A549 (cell line): ENCODE results near the gene PANK2. TPM values are rescaled to one million over a fixed set of nuclear protein-coding genes. Genes with fewer than 3 reads are reported as not detected.

Source experiments
- ATAC-seq, 2 experiments: fragments of 200-7000 bp in 1 of 2; fragments of >200 bp in 1 of 2; cut with Nextera tagmentation in 1 of 2; cut with Tn5 transposase in 1 of 2; 3 replicates each; pipeline versions ENCODE4 v1.8.0 to v1.9.1; 2018 to 2020; ENCODE audit warnings: mild to moderate bottlenecking in 1 of 2, moderate library complexity in 1 of 2
- CTCF ChIA-PET: fragments of 300-600 bp; sonication (Branson Sonifier 250); formaldehyde crosslinking; extraction: SDS; loops from one replicate; lab custom pipeline; 2021; ENCODE audit warnings: antibody characterized with exemption, inconsistent platforms; lab: Yijun Ruan, JAX
- POLR2A ChIA-PET: fragments of 350-600 bp; formaldehyde crosslinking; extraction: SDS; loops from one replicate; lab custom pipeline; 2021; ENCODE audit warnings: antibody characterized with exemption, inconsistent platforms; lab: Yijun Ruan, JAX
- DNase-seq, 2 experiments: peaks; one replicate each; pipeline versions ENCODE4 v3.0.0 to v3.0.0-alpha.2; 2011 to 2016; ENCODE audit warnings: low read depth in 1 of 2, low spot score in 1 of 2
- FAIRE-seq: peaks from 2 replicates; lab custom pipeline; 2011; peaks lifted over from hg19 to GRCh38; lab: Jason Lieb, UNC
- H3K27ac ChIP-seq, 2 experiments: fragments of >200 bp; sonication (Bioruptor Twin); formaldehyde crosslinking; 3 replicates each; pipeline ENCODE4 v1.5.1; 2016 to 2017
- H3K4me1 ChIP-seq: fragments of >200 bp; sonication (Bioruptor Twin); formaldehyde crosslinking; 3 replicates; pipeline ENCODE4 v1.6.1; 2016
- H3K4me2 ChIP-seq: fragments of >200 bp; sonication (Bioruptor Twin); formaldehyde crosslinking; 3 replicates; pipeline ENCODE4 v1.6.1; 2016
- H3K4me3 ChIP-seq: fragments of >200 bp; sonication (Bioruptor Twin); formaldehyde crosslinking; 3 replicates; pipeline ENCODE4 v1.5.1; 2016
- H3K9me3 ChIP-seq: fragments of >200 bp; sonication (Bioruptor Twin); formaldehyde crosslinking; 3 replicates; pipeline ENCODE4 v1.6.1; 2016
- CBX2 ChIP-seq: fragments of 200-600 bp; sonication (generic); IDR thresholded peaks from 2 replicates; pipeline ENCODE4 v1.6.1; 2016; ENCODE audit warnings: low read depth, mild to moderate bottlenecking, borderline replicate concordance
- CHD4 ChIP-seq: fragments of 200-600 bp; sonication (generic); IDR thresholded peaks from 2 replicates; pipeline ENCODE4 v1.6.1; 2016; ENCODE audit warnings: antibody characterized with exemption, mild to moderate bottlenecking, borderline replicate concordance
- CTCF ChIP-seq: fragments of >200 bp; sonication (Bioruptor Twin); formaldehyde crosslinking; IDR thresholded peaks from 3 replicates; pipeline ENCODE4 v1.5.1; 2016
- EHF ChIP-seq: fragments of 250-450 bp; sonication (Bioruptor Pico); IDR thresholded peaks from 2 replicates; pipeline ENCODE4 v1.5.0; 2020; ENCODE audit warnings: mild to moderate bottlenecking
- EHMT2 ChIP-seq: fragments of 200-600 bp; sonication (generic); IDR thresholded peaks from 2 replicates; pipeline ENCODE4 v1.6.1; 2016; ENCODE audit warnings: antibody characterized with exemption, low read depth, mild to moderate bottlenecking, moderate library complexity
- ELK1 ChIP-seq: fragments of 150-350 bp; IDR thresholded peaks from 2 replicates; pipeline ENCODE4 v1.6.1; 2014; ENCODE audit warnings: low read depth, mild to moderate bottlenecking, low read length
- EP300 ChIP-seq, 2 experiments: fragments of >200 bp; sonication (Bioruptor Twin); formaldehyde crosslinking; IDR thresholded peaks; 2 replicates in 1 of 2; 3 replicates in 1 of 2; pipeline ENCODE4 v1.6.1; 2016 to 2017
- FOSB ChIP-seq: fragments of 250-450 bp; sonication (Bioruptor Pico); IDR thresholded peaks from 2 replicates; pipeline ENCODE4 v1.5.0; 2020; ENCODE audit warnings: mild to moderate bottlenecking, moderate library complexity
- FOXS1 ChIP-seq: fragments of 250-450 bp; sonication (Bioruptor Pico); IDR thresholded peaks from 2 replicates; pipeline ENCODE4 v1.5.0; 2020; ENCODE audit warnings: mild to moderate bottlenecking, moderate library complexity
- HEYL ChIP-seq: fragments of 250-450 bp; sonication (Bioruptor Pico); IDR thresholded peaks from 2 replicates; pipeline ENCODE4 v1.8.0; 2021; ENCODE audit warnings: mild to moderate bottlenecking, moderate library complexity
- HOXB13 ChIP-seq: fragments of 250-450 bp; sonication (Bioruptor Pico); IDR thresholded peaks from 2 replicates; pipeline ENCODE4 v1.5.0; 2020; ENCODE audit warnings: low read depth, mild to moderate bottlenecking, moderate library complexity
- JUN ChIP-seq, 2 experiments: fragments of >200 bp; sonication (Bioruptor Twin); formaldehyde crosslinking; IDR thresholded peaks; 2 replicates in 1 of 2; 3 replicates in 1 of 2; pipeline ENCODE4 v1.6.1; 2016 to 2017
- MAZ ChIP-seq: fragments of 150-350 bp; IDR thresholded peaks from 2 replicates; pipeline ENCODE4 v1.6.1; 2014; ENCODE audit warnings: antibody characterized with exemption, low read depth, low read length, borderline replicate concordance
- NR3C1 ChIP-seq: fragments of >200 bp; sonication (Bioruptor Twin); formaldehyde crosslinking; IDR thresholded peaks from 3 replicates; pipeline ENCODE4 v1.6.1; 2017
- POLR2A ChIP-seq: IDR thresholded peaks from 2 replicates; pipeline ENCODE4 v1.6.1; 2012; ENCODE audit warnings: mild to moderate bottlenecking, low read length
- POLR2AphosphoS2 ChIP-seq: conservative IDR thresholded peaks from 2 replicates; pipeline ENCODE4 v1.6.1; 2012; ENCODE audit warnings: low read length, improper control_type of control experiment, inconsistent platforms
- RARB ChIP-seq: fragments of 250-450 bp; sonication (Bioruptor Pico); IDR thresholded peaks from 2 replicates; pipeline ENCODE4 v1.8.0; 2021; ENCODE audit warnings: mild to moderate bottlenecking, moderate library complexity
- RCOR1 ChIP-seq: fragments of 150-350 bp; IDR thresholded peaks from 2 replicates; pipeline ENCODE4 v1.6.1; 2014; ENCODE audit warnings: antibody characterized with exemption, low read length, low read depth
- RNF2 ChIP-seq: fragments of 200-600 bp; sonication (generic); IDR thresholded peaks from 2 replicates; pipeline ENCODE4 v1.6.1; 2016; ENCODE audit warnings: low read depth, mild to moderate bottlenecking, antibody characterized with exemption, moderate library complexity, borderline replicate concordance
- SREBF2 ChIP-seq: fragments of 450-650 bp; IDR thresholded peaks from 2 replicates; pipeline ENCODE4 v1.6.1; 2014; ENCODE audit warnings: mild to moderate bottlenecking, moderate library complexity
- TFCP2L1 ChIP-seq: fragments of 250-450 bp; sonication (Bioruptor Pico); IDR thresholded peaks from 2 replicates; pipeline ENCODE4 v1.5.0; 2021; ENCODE audit warnings: mild to moderate bottlenecking
- ZFP36 ChIP-seq: fragments of 450-650 bp; IDR thresholded peaks from 2 replicates; pipeline ENCODE4 v1.6.1; 2014; ENCODE audit warnings: borderline replicate concordance; ENCODE audit not compliant: partially characterized antibody
- ZSCAN20 ChIP-seq: fragments of 250-450 bp; sonication (Bioruptor Pico); IDR thresholded peaks from 2 replicates; pipeline ENCODE4 v1.8.0; 2022; ENCODE audit warnings: mild to moderate bottlenecking, moderate library complexity
- WGBS: methylation state at CpG from one replicate; pipeline ENCODE4 v1.1.6; 2017; ENCODE audit errors: missing lambda C conversion rate; 5-methylcytosine and 5-hydroxymethylcytosine counted together
- polyA plus RNA-seq, 4 experiments: library from polyadenylated mRNA; depleted of rRNA in 3 of 4; stranded (reverse); fragments of >200 nt; fragmentation: RNase III in 1 of 4; extraction: RNeasy Plus Mini Kit Qiagen cat#74134 plus additional on column Dnase treatment in 1 of 4; gene quantifications; 2 replicates in 3 of 4; 3 replicates in 1 of 4; pipeline ENCODE4 v1.2.3, GENCODE V29; 2011 to 2017
- TF ChIP-seq, protein P1 (sequence below): fragments of >200 bp; sonication (Bioruptor Twin); formaldehyde crosslinking; IDR thresholded peaks from 3 replicates; pipeline ENCODE4 v1.6.1; 2016
- TF ChIP-seq, protein P2 (sequence below): fragments of >200 bp; sonication (Bioruptor Twin); formaldehyde crosslinking; IDR thresholded peaks from 2 replicates; pipeline ENCODE4 v1.6.1; 2016
- TF ChIP-seq, protein P3 (sequence below): fragments of 450-650 bp; IDR thresholded peaks from 2 replicates; pipeline ENCODE4 v1.6.1; 2014; ENCODE audit warnings: antibody characterized with exemption

PANK2 gene
- polyA plus RNA-seq, 2 of the 4 experiments (the other 2 are of a cell fraction) = 44.6 to 45.9 TPM

DNA sequence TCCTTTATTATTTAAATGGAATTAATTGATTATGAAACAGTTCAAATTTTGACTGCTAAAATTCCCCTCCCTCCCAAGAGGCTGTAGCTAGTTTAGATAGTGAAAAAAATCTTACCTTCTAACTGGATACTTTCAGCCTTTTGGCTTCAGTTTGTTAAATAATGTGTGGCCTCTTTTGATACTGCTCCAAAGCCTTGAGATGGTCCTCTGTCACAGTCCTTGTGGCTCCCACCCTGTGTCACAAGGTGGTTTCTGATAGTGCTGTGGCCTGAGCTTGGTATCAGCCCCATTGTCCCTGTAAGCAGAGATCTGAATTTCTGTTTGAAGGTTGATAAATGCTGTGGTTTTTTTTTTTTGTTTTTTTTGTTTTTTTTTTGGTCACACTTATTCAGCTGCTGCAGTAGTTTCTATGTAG lies 20.8 kb downstream of the PANK2 start:
- DNase-seq (no peak), ATAC-seq (no peak), FAIRE-seq (no peak)
- CTCF ChIA-PET = interaction anchor here (1.2 to 1.6 kb wide), 4 partner anchors 9 to 55 kb away, joined by 3 to 13 read pairs (median 4); no protein-coding TSS in a partner anchor
- POLR2A ChIA-PET = no interaction called here
- no peaks in the 10 kb centered on the region for H3K9me3 ChIP-seq
- H3K27ac ChIP-seq = no peak overlapping the region
- H3K4me3 ChIP-seq = no peak overlapping the region
- H3K4me1 ChIP-seq = peaks cover 22% of the 10 kb centered on the region
- TF ChIP-seq HEYL (CRISPR knock-in tag) = no peak
- no peak for TF ChIP-seq EHMT2
- no peak for TF ChIP-seq JUN (IDR thresholded peaks at IDR 0.05)
- no peak for TF ChIP-seq HOXB13 (CRISPR knock-in tag)
- TF ChIP-seq ZSCAN20 (CRISPR knock-in tag) = no peak
- no peak for TF ChIP-seq RARB (CRISPR knock-in tag)
- no peak for TF ChIP-seq POLR2A
- no peak for TF ChIP-seq CTCF
- TF ChIP-seq SREBF2 = no peak
- TF ChIP-seq, protein P1, sequence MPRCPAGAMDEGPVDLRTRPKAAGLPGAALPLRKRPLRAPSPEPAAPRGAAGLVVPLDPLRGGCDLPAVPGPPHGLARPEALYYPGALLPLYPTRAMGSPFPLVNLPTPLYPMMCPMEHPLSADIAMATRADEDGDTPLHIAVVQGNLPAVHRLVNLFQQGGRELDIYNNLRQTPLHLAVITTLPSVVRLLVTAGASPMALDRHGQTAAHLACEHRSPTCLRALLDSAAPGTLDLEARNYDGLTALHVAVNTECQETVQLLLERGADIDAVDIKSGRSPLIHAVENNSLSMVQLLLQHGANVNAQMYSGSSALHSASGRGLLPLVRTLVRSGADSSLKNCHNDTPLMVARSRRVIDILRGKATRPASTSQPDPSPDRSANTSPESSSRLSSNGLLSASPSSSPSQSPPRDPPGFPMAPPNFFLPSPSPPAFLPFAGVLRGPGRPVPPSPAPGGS = no peak
- TF ChIP-seq ELK1 = no peak
- TF ChIP-seq CBX2 = no peak
- TF ChIP-seq CHD4 = no peak
- no peak for TF ChIP-seq POLR2AphosphoS2
- no peak for TF ChIP-seq FOXS1 (CRISPR knock-in tag)
- no peak for TF ChIP-seq FOSB (CRISPR knock-in tag)
- no peak for TF ChIP-seq RNF2
- no peak overlapping the region for H3K4me2 ChIP-seq

GRCh38 chr20:3910853-3911252 lies 21.7 kb downstream of the PANK2 start:
- H3K4me1 ChIP-seq = peaks cover 22% of the 10 kb centered on the region
- ChIA-PET POLR2A (no interaction called here), CTCF (interaction anchor here (1.2 to 1.6 kb wide), 5 partner anchors 10 to 98 kb away, joined by 3 to 4 read pairs (median 3); no protein-coding TSS in a partner anchor)
- DNase-seq (no peak), FAIRE-seq (peak; percentile 63), ATAC-seq (no peak)
- H3K9me3 ChIP-seq = no peaks in the 10 kb centered on the region
- no peak overlapping the region for H3K4me2 ChIP-seq
- no peak overlapping the region for H3K4me3 ChIP-seq
- H3K27ac ChIP-seq = no peak overlapping the region
- WGBS = 85% methylated on average over 2 of the region's 2 CpGs
- TF ChIP-seq ZFP36 (no peak), EHF (CRISPR knock-in tag) (no peak), TFCP2L1 (CRISPR knock-in tag) (no peak), EP300 (IDR thresholded peaks at IDR 0.05) (no peak), NR3C1 (no peak), CHD4 (no peak), MAZ (no peak), RARB (CRISPR knock-in tag) (no peak), CTCF (no peak), FOSB (CRISPR knock-in tag) (no peak), RCOR1 (no peak), RNF2 (no peak)
- TF ChIP-seq, protein P2, sequence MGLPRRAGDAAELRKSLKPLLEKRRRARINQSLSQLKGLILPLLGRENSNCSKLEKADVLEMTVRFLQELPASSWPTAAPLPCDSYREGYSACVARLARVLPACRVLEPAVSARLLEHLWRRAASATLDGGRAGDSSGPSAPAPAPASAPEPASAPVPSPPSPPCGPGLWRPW = no peak
- TF ChIP-seq, protein P3, sequence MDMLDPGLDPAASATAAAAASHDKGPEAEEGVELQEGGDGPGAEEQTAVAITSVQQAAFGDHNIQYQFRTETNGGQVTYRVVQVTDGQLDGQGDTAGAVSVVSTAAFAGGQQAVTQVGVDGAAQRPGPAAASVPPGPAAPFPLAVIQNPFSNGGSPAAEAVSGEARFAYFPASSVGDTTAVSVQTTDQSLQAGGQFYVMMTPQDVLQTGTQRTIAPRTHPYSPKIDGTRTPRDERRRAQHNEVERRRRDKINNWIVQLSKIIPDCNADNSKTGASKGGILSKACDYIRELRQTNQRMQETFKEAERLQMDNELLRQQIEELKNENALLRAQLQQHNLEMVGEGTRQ = no peak
- TF ChIP-seq, protein P1 = no peak
